ENCODE data around the gene SUZ12.
"Not testable (repeated sequence)": the region's sequence is repeated elsewhere in the genome, so short reads cannot be mapped to it uniquely, and the experiment has no call there.

DNA sequence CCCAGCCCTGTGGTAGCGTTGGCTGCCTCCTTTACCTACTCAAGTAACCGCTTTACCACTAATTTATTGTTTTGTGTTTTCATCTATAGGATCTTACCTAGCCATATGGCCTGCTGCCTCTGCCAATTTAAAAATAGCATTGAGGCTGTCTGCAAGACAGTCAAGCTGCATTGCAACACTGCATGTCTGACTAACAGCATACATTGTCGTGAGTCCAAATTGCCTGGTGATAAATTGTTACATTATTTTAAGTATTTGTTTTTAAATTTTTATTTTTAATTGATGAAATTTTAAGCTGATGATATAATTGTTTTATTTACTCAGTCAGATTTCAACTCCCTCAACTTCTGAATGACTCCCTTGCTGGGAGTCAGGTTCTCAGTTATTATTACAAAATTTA lies 108.8 kb downstream of the SUZ12 start:
- TF ChIP-seq ZNF8, ZC3H10, ZFP3, CSDC2 (CRISPR knock-in tag; IDR thresholded peaks at IDR 0.05): not testable (repeated sequence)

All from SK-N-SH treated with all-trans-retinoic acid at 6 μM for 48 hours (cell line).